ENCODE measurements around the gene MINDY3. TPM values are rescaled to one million over a fixed set of nuclear protein-coding genes. Genes with fewer than 3 reads are reported as not detected.
"Not testable (repeated sequence)": the region's sequence is repeated elsewhere in the genome, so short reads cannot be mapped to it uniquely, and the experiment has no call there.

MINDY3 gene
- total RNA-seq, 1 donor from 2014 or later: 15.5 TPM

- DNase-seq (ENCODE audit: low read depth): no peak
- no peak overlapping the region for H3K4me3 ChIP-seq (ENCODE audit: low read depth, low read length)
- TF ChIP-seq CTCF (conservative IDR thresholded peaks at IDR 0.05; ENCODE audit: low read depth, low read length): no peak
Measured at GRCh38 chr10:15857107-15857575, 3.2 kb downstream of the MINDY3 start.

DNA sequence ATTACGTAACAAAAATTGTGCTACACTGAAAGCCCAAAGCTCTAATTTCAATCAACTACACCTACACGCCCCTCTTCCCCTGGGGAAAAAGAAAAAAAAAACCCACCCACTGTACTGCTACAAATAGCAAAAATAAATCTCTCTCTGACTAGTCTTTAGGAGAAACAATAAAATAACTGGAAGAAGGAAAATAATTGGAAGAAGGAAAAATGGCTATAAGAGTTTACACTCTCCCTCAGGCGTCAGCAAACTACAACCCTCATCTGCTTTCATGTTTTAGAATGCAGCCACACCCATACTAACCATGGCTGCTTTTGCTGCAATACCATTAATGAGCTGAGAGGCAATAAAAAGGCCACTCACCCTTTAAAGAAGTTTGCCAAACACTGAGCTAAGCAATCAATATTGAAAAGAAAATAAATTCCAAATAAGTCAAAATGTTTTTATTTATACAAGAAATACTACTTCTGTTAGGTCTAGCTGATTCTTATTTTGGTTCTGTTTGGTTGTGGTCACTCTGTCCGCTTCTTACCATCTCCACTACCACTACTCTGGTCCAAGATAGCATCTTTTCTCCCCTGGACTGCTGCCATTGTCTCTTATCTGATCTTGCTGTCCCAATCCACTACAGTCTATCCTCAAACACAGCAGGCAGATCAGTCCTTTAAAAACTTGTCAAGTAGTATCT lies 3.8 kb downstream of the MINDY3 start:
- no peak overlapping the region for H3K4me3 ChIP-seq (ENCODE audit: low read depth, low read length)
- TF ChIP-seq CTCF (conservative IDR thresholded peaks at IDR 0.05; ENCODE audit: low read depth, low read length): no peak
- DNase-seq (ENCODE audit: low read depth): no peak

DNA sequence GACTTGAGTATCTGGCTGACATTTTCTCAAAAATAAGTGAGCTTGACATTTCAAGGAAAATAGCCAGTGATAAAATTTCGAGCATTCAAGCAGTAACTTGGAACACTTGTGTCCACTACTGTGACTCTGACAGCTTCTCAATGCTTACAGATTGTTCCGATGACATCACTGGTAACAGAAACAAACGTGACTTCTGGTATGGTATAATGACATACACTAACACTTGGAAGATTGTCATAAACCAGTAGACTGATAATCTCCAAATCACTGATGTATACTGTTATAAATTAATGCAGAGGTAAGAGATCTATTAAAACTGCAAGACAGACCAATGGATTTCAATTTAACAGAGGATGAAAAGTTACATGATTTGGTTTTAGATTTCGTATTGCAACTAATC lies 6.5 kb downstream of the MINDY3 start:
- DNase-seq (ENCODE audit: low read depth): no peak
- H3K4me3 ChIP-seq (ENCODE audit: low read depth, low read length): no peak overlapping the region
- TF ChIP-seq CTCF (conservative IDR thresholded peaks at IDR 0.05; ENCODE audit: low read depth, low read length): no peak

GRCh38 chr10:15852111-15852557 lies 8.2 kb downstream of the MINDY3 start:
- TF ChIP-seq CTCF (conservative IDR thresholded peaks at IDR 0.05; ENCODE audit: low read depth, low read length): no peak
- no peak for DNase-seq (ENCODE audit: low read depth)
- no peak overlapping the region for H3K4me3 ChIP-seq (ENCODE audit: low read depth, low read length)

- not testable (repeated sequence) for DNase-seq (ENCODE audit: low read depth); H3K4me3 ChIP-seq (ENCODE audit: low read depth, low read length)
Measured at GRCh38 chr10:15850337-15850978, 9.8 kb downstream of the MINDY3 start.

GRCh38 chr10:15849316-15849715 lies 11.0 kb downstream of the MINDY3 start:
- H3K4me3 ChIP-seq (ENCODE audit: low read depth, low read length): no peak overlapping the region
- DNase-seq (ENCODE audit: low read depth): no peak
- TF ChIP-seq CTCF (conservative IDR thresholded peaks at IDR 0.05; ENCODE audit: low read depth, low read length): no peak

GRCh38 chr10:15847481-15847880 lies 12.8 kb downstream of the MINDY3 start:
- no peak for DNase-seq (ENCODE audit: low read depth)
- no peak overlapping the region for H3K4me3 ChIP-seq (ENCODE audit: low read depth, low read length)
- TF ChIP-seq CTCF (conservative IDR thresholded peaks at IDR 0.05; ENCODE audit: low read depth, low read length): no peak

Data from epithelial cell of proximal tubule (primary cell).